IPS-18c (cell line): ENCODE data around the gene STX16.

ENCODE experiments used
- H3K4me3 ChIP-seq: 2 replicates; pipeline ENCODE4 v1.7.0; 2013; ENCODE audit warnings: low read depth, mild to moderate bottlenecking, low read length, moderate library complexity; ENCODE audit not compliant: insufficient read depth
- H3K9me3 ChIP-seq: one replicate; pipeline ENCODE4 v1.6.1; 2013; ENCODE audit warnings: mild to moderate bottlenecking, low read length, moderate library complexity; ENCODE audit not compliant: control insufficient read depth, insufficient read depth

The STX16 gene

GRCh38 chr20:58697201-58697866 is 46.3 kb downstream of the STX16 start:
- Histone ChIP-seq H3K4me3 (no peak overlapping the region), H3K9me3 (no peaks in the 10 kb centered on the region)

- Histone ChIP-seq H3K4me3 (no peak overlapping the region), H3K9me3 (no peaks in the 10 kb centered on the region)
Measured at GRCh38 chr20:58697867-58698703, 47.0 kb downstream of the STX16 start.

- no peaks in the 10 kb centered on the region for H3K9me3 ChIP-seq
- no peak overlapping the region for H3K4me3 ChIP-seq
Measured at GRCh38 chr20:58698741-58699622, 47.9 kb downstream of the STX16 start.

- no peak overlapping the region for H3K4me3 ChIP-seq
- no peaks in the 10 kb centered on the region for H3K9me3 ChIP-seq
Measured at GRCh38 chr20:58699623-58700107, 48.6 kb downstream of the STX16 start.

- H3K4me3 ChIP-seq: no peak overlapping the region
- no peaks in the 10 kb centered on the region for H3K9me3 ChIP-seq
Measured at GRCh38 chr20:58700121-58700821, 49.2 kb downstream of the STX16 start.

GRCh38 chr20:58700823-58701222 is 49.7 kb downstream of the STX16 start:
- Histone ChIP-seq H3K9me3 (no peaks in the 10 kb centered on the region), H3K4me3 (no peak overlapping the region)

- Histone ChIP-seq H3K4me3 (no peak overlapping the region), H3K9me3 (no peaks in the 10 kb centered on the region)
Measured at GRCh38 chr20:58701431-58702160, 50.5 kb downstream of the STX16 start.

- Histone ChIP-seq H3K9me3 (no peaks in the 10 kb centered on the region), H3K4me3 (no peak overlapping the region)
Measured at GRCh38 chr20:58702161-58702510, 51.1 kb downstream of the STX16 start.

GRCh38 chr20:58702859-58703648 is 52.0 kb downstream of the STX16 start:
- Histone ChIP-seq H3K9me3 (no peaks in the 10 kb centered on the region), H3K4me3 (no peak overlapping the region)

GRCh38 chr20:58703765-58704371 is 52.8 kb downstream of the STX16 start:
- Histone ChIP-seq H3K4me3 (no peak overlapping the region), H3K9me3 (no peaks in the 10 kb centered on the region)

- Histone ChIP-seq H3K4me3 (no peak overlapping the region), H3K9me3 (no peaks in the 10 kb centered on the region)
Measured at GRCh38 chr20:58705208-58705926, 54.3 kb downstream of the STX16 start.

- Histone ChIP-seq H3K9me3 (no peaks in the 10 kb centered on the region), H3K4me3 (no peak overlapping the region)
Measured at GRCh38 chr20:58706150-58706892, 55.2 kb downstream of the STX16 start.

GRCh38 chr20:58706975-58707681 is 56.0 kb downstream of the STX16 start:
- H3K9me3 ChIP-seq: no peaks in the 10 kb centered on the region
- H3K4me3 ChIP-seq: no peak overlapping the region

- Histone ChIP-seq H3K9me3 (no peaks in the 10 kb centered on the region), H3K4me3 (no peak overlapping the region)
Measured at GRCh38 chr20:58707770-58708169, 56.7 kb downstream of the STX16 start.
